Umbilical cord (tissue), 2 donors: ENCODE measurements around the gene PRRT2. TPM values are rescaled to one million over a fixed set of nuclear protein-coding genes. Genes with fewer than 3 reads are reported as not detected.
"Not testable (repeated sequence)": the region's sequence is repeated elsewhere in the genome, so short reads cannot be mapped to it uniquely, and the experiment has no call there.

ENCODE experiments used
- DNase-seq: peaks from one replicate; pipeline ENCODE4 v3.0.0-alpha.2; 2015; ENCODE audit warnings: low spot score
- total RNA-seq: library from RNA; depleted of rRNA; stranded (reverse); fragments of >200 nt; gene quantifications from one replicate; pipeline ENCODE4 v1.2.3, GENCODE V29; 2014; ENCODE audit warnings: low replicate concordance; ENCODE audit not compliant: insufficient read depth

Gene PRRT2
- total RNA-seq: 7.9 TPM

DNA sequence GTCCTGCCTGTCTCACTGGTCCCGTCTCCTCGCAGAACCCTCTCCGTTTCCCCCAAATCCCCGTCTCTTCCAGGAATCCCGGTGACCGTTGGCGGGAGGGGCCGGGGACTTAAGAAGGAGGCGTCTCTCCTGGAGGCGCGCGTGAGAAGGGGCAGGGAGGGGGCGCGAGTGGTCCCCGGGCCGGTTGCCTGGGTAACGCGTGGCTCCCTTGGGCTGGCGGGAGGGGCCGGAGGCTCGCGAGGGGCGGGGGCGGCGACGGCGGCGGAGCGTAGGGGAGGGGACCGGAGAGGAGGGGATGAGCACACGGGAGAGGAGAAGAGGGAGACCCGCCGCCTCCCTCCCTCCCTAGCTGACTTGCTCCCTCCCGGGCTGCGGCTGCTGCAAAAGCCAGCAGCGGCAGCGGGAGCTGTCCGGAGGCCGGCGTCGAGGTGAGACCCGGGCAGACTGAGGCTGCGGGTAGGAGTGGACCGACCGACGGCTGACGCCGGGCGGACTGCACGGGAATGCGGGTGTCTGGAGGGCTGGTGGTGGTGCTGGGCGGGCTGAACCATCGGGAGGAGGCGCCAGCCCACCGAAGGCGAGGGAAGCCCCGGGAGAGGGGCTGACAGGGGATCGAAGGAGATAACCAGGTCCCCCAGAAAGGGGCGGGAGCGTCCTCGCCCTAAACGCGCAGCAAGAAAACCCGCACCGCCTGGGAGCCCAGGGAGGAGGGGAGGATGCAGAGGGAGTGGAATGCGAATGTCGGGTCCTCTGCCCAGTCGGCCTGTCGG lies at the start of gene PRRT2:
Gene PRRT2, plus strand, starts transcription at position 298 of the 770 bp plus-strand sequence. CDS start 862 bp downstream, outside the sequence.
- peak; percentile 90 for DNase-seq

- no peak for DNase-seq
Measured at GRCh38 chr16:29763326-29763725, 48.7 kb upstream of the PRRT2 start.

GRCh38 chr16:29765167-29766032 lies 46.6 kb upstream of the PRRT2 start:
- no peak for DNase-seq

DNA sequence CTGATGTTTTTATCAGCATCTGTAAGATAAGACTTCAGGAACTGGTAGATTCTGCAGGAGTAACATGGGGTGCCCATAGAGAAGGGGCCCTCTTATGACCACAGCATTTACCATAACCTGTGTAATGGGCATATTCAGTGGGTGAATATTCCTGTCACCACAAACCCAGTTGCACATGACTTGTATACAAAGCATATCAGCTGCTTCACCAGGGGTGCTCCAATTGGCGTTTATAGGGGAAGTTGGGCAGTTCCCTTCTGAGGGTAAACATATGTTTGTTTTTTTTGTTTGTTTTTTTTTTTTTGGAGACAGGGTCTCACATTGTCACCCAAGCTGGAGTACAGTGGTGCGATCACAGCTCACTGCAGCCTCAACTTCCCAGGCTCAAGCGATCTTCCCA lies 45.4 kb upstream of the PRRT2 start:
- DNase-seq: no peak

DNA sequence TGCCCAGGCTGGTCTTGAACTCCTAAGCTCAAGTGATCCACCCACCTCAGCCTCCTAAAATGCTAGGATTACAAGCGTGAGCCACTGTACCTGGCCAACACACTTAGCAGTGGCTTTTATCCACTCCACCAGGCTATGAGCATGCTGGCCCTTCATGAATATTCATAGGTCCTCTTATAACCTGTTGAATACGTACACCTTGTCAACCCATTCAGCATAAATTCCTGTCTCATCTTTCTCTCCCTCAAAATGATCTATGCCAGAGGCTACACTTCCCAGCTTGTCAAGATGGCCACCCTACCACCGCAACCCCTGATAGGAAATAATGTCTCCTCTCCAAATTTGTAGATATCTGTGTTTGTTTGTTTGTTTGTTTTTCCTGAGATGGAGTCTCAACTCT lies 44.9 kb upstream of the PRRT2 start:
- DNase-seq: no peak

DNA sequence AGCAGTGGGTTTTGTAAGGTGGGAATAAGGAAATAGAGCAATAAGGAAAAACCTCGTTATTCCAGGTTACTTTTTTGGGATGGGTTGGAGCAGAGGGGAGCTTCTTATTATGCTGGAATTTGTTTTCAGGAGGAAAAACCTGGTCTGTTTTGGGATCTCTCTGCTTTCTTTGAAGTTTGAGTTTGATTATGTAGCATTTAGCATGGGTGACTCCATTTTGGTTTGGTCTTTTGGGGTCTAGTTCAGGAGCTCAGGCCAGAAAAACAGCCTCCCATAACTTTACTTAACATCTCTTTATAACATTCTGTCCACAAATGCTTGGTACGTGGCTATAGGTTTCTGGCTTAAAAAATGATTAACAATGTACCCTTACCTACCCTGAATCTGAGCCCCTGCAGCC lies 42.5 kb upstream of the PRRT2 start:
- DNase-seq: no peak

DNA sequence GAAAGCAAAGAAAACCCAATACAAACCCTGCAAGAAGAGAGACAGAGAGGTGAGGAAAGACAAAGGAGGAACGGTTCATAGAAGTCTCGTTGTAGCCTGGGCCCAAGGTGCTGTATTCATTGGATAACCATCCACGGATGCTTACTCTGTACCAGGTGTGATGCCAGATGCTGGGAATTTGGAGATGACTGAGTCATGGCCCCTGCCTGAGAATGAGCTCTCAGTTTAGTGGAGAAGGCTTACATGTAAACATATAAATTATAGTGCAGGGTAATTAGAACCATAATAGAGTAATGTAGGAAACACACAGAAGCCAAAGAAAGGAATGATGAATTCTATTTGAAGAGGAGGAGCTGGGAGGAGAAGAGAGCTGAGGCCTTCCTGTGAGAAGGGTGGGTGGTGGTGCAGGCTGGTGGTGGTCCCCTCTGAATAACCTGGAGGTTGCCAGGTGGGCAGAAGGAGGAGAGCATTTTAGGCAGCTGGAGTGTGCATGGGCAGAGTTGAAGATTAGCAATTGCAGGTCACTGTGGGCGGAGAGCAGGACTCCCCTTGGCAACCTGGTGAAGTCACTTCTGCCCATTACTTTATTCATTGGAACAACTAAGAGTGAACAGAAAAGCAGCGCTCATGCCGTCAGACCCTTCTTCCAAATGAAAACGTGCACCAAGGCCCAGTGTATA lies 41.6 kb upstream of the PRRT2 start:
- no peak for DNase-seq

- not testable (repeated sequence) for DNase-seq
Measured at GRCh38 chr16:29772330-29772729, 39.7 kb upstream of the PRRT2 start.

DNA sequence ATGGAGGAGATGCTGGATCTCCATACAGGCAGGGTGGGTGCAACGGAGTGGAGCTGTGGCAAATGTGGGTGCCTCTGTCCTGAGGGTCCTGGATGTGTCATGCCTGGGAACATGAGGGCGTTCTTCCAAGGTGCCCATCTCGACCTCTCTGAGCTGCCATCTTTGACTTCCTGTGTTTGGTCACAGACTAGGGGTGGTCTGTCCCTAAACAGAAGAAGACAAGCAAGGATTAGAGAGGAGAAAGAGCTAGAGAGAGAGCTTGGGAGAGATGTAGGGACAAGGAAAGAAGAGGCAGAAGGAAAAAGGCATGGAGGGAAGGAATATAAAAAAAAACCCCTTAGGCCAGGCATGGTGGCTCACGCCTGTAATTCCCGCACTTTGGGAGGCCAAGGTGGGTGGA lies 37.3 kb upstream of the PRRT2 start:
- no peak for DNase-seq

GRCh38 chr16:29775742-29776408 lies 36.1 kb upstream of the PRRT2 start:
- peak; percentile 73 for DNase-seq

DNA sequence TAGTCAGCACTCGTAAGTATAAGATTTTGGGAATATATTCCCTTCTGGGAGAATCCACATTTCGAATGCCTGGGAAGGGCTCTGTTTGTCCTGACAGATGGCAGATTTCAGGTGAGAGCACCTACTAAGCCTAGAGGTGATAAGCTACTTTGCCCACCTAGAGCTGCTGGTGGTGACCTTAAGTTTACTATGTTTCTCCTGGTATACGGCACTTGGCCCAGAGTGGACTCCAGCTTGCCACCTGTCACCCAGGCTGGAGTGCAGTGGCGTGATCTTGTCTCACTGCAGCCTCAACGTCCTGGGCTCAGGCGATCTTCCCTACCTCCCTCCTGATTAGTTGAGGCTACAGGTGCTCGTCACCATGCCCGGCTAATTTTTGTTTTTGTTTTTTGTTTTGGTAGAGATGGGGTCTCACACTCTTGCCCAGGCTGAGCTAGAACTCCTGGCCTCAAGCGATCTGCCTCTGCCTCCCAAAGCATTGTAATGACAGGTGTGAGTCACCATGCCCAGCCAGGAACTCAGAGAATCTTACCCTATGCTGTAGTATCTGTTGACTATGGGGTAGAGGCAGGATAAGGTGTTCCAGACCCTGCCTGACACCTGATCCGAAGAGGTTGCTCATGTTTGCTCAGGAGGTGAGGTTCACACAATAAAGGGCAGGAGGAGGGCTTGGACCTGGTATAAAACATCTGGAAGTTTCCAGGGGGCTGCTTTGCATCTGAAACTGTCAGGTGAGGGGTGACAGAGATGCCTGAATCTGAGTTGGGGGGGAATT lies 34.2 kb upstream of the PRRT2 start, which contains the start of gene ZG16:
Gene ZG16, plus strand, starts transcription at position 681 of the 775 bp plus-strand sequence. CDS start 1,011 bp downstream, outside the sequence.
- DNase-seq: no peak

- peak; percentile 26 for DNase-seq
Measured at GRCh38 chr16:29779474-29779873, 32.5 kb upstream of the PRRT2 start.

- DNase-seq: peak; percentile 27
Measured at GRCh38 chr16:29783094-29783953, 28.7 kb upstream of the PRRT2 start.

DNA sequence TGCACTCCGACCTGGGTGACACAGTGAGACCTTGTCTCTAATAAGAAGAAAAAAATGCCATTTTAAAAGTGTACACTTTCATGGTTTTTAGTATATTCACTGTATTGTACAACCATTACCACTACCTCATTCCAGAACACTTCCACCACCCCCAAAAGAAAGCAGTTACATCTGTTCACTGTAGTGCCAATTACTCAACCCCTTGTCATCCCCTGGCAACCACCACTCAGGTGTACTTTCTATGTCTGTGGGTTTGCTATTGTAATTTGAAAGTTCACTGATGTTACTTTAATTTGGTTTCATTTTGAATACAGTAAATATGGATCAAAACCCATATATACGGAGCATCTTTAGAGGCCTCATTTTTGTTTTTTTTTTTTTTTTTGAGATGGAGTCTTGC lies 27.8 kb upstream of the PRRT2 start:
- no peak for DNase-seq

DNA sequence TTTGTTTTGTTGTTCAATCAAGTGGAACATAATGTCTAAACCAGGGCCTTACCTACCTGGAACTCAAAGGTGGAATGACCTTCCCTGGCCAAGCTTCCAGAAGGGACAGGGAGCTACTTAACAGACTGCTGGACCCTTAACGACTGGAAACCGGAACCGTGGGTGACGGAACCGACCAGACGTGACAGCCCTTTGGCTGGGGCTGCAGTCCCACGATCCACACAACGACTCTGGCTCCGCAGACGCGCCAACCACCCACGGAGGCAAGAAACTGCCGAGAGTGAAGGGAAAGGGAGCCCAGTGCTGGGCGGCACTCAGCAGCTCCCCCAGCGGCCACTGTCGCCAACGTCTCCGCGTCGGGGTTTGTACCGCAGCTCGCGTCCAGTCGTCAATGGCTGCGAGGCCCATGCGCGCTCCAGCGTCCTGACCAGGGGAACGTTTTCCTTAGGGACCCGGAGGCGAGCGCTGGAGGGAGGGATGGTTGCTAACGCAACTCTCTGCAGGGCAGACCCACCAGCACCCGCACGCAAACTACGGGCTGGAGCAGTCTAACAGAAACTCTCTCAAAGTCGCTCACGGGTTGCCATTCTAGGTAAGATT lies 27.0 kb upstream of the PRRT2 start:
- peak; percentile 64 for DNase-seq

DNA sequence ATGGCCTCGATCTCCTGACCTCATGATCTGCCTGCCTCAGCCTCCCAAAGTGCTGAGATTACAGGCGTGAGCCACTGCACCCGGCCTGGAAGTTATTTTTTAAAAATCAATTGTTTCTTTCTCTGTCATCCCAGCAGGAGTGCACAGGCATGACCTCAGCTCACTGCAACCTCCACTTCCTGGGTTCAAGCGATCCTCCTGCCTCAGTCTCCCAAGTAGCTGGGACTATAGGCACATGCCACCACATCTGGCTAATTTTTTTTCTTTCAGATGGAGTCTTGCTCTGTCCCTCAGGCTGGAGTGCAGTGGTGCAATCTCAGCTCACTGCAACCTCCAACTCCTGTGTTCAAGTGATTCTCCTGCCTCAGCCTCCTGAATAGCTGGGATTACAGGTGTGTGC lies 24.8 kb upstream of the PRRT2 start:
- not testable (repeated sequence) for DNase-seq

DNA sequence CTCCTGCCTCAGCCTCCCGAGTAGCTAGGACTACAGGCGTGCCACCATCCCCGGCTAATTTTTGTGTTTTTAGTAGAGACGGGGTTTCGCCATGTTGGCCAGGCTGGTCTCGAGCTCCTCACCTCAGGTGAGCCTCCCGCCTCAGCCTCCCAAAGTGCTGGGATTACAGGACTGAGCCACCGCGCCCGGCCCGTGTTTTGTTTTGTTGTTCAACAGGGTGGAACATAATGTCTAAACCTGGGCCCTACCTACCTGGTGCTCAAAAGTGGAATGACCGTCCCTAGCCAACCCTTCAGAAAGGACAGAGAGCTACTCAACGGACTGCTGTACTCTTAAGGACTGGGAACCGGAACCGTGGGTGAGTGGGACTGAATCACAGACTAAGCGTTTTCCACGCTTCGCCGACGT lies 22.2 kb upstream of the PRRT2 start:
- DNase-seq: no peak

DNA sequence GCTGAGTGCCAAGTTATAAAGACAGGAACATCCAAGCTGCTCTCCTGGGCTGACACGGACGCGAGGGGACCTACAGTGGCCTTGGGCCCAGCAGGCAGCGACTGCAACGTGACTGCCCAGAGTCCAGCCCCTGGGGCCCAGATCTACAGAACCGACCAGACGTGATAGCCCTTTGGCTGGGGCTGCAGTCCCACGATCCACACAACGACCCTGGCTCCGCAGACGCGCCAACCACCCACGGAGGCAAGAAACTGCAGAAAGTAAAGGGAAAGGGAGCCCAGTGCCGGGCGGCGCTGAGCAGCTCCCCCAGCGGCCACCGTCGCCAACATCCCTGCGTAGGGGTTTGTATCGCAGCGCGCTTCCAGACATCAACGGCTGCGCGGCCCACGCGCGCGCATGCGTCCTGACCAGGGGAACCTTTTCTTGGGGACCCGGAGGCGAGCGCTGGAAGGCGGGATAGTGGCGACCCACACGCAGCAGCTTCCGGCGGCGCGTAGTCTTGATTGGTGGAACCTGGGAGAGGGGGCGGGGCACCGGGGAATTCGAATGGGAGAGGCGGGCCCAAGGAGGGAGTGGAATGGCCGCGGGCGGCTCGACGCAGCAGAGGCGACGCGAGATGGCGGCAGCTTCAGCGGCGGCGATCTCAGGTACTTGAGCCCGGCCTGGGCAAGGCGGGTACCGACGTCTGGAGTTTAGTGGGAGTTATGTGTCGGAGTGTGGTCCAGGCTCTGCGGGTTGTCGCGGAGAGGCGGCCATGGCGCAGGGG lies 21.6 kb upstream of the PRRT2 start, which contains the start of gene KIF22:
Gene KIF22, plus strand, starts transcription at position 569 of the 766 bp plus-strand sequence. Its CDS starts 9 bp downstream, at position 578.
- peak; percentile 99 for DNase-seq
